Retina (tissue), 1 donor: ENCODE results near the gene CLBA1.
"Not testable (repeated sequence)": the region's sequence is repeated elsewhere in the genome, so short reads cannot be mapped to it uniquely, and the experiment has no call there.

Experiments
- DNase-seq: peaks from one replicate; pipeline ENCODE4 v3.0.0-alpha.2; 2016

The CLBA1 gene

DNA sequence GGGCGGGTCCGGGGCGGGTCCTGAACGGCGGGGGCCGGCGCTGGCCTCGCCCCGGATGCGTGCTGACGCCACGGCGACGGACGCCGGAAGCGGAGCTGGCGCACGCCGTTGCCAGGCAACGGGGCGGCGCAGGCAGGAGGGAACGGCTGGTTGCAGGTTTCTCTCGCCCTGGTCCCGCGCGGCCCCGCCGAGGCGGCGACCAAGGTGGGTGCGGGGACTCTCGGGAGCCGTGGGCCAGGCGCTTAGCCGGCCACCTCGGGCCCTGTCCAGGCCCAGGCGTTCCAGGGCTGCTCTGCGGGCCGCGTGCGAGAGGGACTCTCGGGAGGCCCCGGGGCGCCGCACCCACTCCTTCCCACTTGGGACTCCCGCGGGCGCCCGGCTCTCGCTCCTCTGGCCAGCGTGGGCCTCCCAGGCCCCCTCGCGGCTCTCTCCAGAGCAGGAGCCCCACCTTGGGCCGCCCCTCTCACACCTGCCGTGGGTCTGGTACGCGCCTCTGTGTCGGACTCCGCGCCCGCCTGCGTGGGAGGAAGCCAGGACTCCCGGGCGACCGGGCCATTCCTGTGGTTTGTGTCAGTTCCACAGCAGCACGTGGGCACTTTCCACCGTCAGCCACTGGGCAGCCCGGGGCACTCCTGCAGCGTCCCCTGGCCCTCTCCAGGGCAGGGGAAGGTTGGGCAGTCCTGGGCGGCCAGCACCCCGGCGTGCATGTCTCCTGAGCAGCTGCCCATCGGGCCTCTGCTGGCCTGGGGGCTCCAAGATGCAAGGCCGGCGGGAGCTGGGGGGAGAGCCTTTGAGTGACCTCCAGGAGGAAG is at the start of gene CLBA1:
Gene CLBA1 (plus strand): TSS at position 114 of the 812 bp plus-strand sequence. CDS start 644 bp downstream, at position 758.
- DNase-seq = peak; percentile 92

DNA sequence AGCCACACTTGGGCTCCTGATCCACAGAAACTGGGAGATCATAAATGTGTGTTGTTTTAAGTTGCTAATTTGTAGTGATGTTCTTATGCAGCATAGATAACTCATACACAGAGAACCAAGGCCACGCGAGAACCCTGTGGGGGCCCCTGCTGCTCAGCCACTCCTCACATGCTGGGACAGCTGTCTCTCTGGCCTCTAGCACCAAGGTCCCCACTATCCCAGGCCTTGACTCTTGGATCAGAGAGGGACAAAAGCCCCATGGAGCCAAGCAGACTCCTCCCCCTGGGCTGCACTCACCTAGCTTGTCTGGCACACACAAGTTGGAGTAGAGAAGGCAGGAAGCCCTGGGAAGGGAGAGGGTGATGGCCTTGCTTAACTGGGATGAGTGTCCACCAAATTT is 49.6 kb upstream of the CLBA1 start:
- DNase-seq = no peak

DNA sequence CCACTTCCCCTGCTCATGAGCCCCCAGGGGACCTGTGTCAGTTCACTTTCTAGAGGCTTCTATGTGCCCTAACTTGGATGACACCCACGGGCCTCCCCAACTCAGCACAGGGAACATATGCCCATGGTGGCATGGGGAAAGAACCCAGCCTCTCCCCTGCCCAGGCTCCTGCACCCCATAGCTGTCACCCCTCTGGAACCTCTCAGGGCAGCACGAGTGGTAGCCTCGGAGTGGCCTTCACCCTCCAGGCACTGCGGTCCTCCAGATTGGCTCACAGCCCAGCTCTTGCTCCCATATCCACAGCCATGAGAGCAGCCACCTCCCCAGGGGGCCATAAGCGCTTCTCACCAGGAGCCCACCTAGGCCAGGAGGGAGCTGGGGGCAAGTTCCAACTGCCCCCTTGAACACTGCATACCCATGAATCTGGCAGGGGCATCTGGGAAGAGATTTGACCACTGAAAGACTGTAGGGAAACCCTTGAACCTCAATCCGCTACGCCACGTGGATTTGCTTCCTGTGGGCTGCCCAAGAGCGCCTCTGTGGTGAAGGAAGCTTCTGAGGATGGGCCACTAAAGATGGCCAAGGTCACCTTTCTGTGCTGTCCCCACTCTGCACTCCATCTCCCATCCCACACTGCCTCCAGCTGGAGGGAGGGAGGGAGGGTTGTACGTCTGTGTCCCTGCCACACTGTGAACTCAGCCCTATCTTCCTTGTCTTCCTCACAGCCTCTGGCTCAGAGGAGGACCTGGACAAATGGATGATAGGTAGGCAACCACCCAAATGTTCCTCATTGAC is 49.0 kb upstream of the CLBA1 start:
- no peak for DNase-seq

DNA sequence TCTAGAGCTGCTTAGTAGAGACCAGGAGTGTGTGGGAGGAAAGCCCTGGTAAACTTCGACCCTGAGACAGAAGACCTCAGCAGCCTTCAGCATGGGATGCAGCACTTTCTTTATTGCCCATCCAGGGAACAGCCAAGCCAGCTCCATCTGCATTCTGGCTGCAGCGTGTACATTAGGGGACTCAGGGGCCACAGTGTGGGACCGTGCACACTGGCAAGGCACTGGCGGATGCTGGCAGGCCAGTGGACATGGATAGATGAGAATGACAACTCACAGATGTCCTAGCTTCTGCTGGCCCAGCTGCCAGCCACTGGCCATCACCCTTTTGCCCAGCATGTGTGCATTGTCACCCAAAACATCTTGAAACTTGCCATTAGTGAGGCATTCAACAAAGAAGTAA is 48.4 kb upstream of the CLBA1 start:
- DNase-seq = no peak

DNA sequence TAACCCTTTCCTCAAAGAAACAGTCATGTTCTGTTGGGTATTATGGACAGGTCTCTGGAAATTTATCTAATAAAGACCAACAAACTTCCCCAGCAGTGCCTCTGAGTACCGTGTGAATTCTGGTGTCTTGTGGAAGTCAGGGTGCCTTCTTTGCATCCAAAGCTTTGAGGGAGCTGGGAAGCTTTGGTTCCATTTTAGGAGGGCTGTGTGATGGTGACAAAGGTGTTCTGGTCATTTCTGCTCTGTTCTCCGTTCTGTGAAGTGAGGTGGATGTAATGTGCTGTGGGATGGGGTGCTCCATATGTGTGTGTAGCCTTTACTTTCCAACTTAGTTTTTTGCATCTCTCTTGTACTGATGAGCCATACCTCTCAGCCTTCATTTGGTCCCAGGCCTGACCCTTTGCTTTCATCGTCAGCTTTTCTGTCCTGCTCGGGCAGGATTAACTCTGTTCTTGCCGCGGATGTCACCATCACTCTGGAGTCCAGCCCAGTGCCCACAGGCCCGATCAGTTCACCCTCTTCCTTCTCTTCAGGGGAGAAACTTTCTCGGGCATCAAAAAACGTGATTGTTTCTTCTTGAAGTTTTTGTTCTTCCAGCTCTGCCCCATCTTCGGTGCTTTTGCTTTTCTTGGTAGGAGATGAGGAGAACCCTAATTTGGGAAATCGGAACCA is 47.8 kb upstream of the CLBA1 start:
- no peak for DNase-seq

DNA sequence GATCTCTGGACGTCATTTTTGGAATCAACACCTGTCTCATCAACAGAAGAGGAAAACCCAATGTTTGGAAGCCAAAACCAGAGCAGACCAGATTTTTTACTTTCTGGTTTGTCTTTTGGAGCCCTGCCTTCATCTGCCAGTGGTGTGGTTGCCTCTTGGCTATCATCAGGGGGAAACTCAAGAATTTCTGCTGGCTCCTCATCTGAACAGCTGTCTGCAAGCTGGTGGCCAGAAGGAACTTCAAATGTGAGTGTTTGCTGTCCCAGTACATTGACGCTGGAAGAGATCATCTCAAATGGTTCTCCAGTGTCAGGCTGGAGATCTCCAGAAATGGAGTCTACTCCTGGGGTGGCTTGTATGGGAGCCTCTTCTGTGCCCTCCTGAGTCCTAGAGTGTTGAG is 47.2 kb upstream of the CLBA1 start:
- no peak for DNase-seq

DNA sequence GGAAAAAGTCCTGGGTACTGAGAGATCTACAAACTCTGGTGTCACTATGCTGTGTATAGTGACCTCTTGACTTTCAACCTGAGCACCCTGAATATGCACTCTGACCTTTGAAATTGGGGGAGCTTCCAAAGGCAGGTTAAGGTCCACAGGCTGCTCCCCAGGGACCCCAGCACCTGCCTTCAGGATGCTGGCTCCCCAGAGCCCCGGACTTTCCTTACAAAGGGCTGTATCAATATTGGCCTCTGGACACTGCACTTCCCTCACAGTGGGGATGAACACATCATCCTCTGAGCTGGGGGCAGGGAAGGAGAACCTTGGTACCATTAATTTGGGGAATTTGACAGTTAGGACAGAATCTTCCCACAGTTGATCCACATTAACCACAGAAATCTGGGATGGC is 46.6 kb upstream of the CLBA1 start:
- no peak for DNase-seq

DNA sequence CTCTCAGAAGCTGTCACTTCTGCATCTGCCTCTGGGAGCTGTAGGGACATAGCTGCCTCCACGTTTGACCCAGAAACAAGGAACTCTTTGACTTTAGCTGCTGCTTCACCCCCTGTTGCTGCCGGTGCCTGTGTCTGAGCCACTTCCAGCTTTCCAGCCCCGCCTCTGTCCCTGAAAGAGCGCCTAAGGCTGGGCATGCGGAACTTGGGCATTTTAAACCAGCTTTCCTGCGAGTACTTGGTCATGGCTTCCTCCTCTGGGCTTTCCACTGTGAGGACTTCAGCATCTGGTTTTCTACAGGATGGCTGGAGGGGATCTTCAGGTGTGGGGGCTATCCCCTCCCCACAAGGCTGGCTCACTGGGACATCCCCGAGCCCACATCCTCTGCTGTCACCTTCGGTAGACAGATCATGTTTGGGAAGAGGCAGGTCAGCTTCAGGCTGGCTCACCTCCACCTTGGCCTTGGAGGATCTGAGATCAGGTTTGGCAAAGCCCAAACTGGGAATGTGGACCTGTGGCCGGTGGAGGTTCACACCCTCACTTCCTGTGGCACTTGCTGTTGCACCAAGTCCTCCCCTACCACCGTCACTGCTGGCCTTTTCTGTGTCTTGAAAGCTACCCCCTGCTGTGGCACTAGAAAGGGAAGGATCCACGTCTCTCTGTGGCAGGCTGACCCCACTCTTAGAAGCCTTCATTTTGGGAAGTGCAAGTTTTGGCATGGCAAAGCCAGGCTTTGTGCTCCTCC is 45.8 kb upstream of the CLBA1 start:
- DNase-seq = no peak

DNA sequence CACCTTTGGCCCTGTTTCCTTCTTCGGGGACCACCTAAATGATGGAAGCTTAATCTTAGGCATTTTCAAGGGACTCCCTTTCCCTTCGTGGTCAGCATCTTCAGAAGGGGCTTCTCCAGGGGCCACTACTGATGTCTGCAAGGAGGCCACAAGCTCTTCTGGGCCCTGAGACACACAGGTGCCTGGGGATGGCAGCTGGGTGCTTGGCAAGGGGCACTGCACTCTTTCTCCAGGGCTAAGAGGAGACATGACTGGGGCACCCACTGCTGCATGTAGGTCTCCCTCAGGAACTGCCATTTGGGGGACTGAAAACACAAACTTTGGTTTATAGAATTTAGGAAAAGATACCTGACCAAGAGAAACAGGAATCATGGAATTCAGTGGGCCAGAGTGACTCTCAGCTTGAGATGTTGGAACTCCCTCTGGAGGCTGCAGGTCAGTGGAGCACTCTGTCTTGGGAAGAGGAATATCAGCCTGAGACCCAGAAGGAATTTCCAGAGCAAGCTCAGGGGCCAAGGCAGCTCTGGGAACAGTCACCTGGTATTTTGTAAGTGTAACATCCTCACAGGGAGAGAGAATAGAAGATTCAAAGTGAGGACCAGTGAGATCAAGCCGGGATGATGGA is 45.0 kb upstream of the CLBA1 start:
- no peak for DNase-seq

DNA sequence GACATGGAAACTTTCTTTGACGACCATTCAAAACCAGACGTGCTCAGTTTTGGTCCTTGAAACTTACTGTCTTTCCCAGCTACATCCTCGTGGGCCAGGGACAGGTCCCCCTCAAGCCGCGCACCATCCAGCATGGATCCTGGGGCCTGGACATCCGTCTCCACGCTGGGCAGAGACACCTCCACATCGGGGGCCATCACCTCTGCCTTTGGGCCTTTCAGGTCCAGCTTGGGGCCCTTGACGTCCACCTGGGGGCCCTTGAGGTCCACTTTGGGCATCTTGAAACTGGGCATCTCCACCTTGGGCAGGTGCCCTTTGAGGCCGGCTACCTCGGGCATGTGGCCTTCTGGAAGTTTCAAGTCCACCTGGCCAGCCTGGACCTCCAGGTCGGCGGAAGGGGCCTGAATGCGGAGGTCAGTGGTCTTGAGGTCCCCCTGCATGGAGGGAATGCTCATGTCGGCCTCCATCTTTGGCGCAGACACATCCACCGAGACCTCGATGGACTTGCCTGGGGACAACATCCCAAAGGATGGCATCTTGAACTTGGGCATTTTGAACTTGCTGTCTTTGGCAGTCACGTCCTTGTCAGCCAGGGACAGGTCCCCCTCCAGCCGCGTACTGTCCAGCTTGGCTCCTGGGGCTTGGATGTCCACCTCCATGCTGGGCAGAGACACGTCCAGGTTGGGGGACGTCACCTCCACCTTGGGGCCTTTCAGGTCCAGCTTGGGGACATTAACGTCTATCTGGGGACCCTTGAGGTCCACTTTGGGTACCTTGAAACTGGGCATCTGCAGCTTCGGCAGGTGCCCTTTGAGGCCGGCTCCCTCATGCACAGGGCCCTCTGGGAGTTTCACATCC is 43.9 kb upstream of the CLBA1 start:
- DNase-seq = no peak

DNA sequence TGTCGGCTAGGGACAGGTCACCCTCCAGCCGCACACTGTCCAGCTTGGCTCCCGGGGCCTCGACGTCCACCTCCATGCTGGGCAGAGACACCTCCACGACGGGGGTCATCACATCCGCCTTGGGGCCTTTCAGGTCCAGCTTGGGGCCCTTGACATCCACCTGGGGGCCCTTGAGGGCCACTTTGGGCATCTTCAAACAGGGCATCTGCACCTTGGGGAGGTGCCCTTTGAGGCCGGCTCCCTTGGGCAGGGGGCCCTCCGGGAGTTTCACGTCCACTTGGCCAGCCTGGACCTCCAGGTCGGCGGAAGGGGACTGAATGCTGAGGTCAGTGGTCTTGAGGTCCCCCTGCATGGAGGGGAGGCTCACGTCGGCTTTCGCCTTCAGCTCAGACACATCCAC is 43.0 kb upstream of the CLBA1 start:
- no peak for DNase-seq

DNA sequence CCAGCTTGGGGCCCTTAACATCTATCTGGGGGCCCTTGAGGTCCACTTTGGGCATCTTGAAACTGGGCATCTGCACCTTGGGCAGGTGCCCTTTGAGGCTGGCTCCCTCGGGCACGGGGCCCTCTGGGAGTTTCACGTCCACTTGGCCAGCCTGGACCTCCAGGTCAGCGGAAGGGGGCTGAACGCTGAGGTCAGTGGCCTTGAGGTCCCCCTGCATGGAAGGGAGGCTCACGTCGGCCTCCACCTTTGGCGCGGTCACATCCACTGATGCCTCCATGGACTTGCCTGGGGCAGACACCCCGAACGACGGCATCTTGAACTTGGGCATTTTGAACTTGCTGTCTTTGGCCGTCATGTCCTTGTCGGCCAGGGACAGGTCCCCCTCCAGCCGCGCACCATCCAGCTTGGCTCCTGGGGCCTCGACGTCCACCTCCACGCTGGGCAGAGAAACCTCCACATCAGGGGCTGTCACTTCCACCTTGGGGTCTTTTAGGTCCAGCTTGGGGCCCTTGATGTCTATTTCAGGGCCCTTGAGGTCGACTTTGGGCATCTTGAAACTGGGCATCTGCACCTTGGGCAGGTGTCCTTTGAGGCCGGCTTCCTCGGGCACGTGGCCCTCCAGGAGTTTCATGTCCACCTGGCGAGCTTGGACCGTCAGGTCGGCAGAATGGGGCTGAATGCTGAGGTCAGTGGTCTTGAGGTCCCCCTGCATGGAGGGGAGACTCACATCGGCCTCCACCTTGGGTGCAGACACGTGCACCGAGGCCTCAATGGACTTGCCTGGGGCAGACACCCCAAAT is 42.2 kb upstream of the CLBA1 start:
- not testable (repeated sequence) for DNase-seq

DNA sequence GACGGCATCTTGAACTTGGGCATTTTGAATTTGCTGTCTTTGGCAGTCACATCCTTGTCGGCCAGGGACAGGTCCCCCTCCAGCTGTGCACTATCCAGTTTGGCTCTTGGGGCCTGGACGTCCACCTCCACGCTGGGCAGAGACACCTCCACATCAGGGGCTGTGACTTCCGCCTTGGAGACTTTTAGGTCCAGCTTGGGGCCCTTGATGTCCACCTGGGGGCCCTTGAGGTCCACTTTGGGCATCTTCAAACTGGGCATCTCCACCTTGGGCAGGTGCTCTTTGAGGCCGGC is 41.6 kb upstream of the CLBA1 start:
- not testable (repeated sequence) for DNase-seq

DNA sequence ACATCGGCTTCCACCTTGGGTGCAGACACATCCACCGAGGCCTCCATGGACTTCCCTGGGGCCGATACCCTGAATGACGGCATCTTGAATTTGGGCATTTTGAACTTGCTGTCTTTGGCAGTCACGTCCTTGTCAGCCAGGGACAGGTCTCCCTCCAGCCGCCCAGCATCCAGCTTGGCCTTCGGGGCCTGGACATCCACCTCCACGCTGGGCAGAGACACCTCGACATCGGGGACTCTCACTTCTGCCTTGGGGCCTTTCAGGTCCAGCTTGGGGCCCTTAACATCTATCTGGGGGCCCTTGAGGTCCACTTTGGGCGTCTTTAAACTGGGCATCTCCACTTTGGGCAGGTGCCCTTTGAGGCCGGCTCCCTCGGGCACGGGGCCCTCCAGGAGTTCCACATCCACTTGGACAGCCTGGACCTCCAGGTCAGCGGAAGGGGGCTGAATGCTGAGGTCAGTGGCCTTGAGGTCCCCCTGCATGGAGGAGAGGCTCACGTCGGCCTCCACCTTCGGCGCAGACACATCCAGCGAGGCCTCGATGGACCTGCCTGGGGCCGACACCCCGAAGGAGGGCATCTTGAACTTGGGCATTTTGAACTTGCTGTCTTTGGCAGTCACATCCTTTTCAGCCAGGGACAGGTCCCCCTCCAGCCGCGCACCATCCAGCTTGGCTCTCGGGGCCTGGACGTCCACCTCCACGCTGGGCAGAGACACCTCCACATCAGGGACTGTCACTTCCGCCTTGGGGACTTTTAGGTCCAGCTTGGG is 41.0 kb upstream of the CLBA1 start:
- DNase-seq = not testable (repeated sequence)

DNA sequence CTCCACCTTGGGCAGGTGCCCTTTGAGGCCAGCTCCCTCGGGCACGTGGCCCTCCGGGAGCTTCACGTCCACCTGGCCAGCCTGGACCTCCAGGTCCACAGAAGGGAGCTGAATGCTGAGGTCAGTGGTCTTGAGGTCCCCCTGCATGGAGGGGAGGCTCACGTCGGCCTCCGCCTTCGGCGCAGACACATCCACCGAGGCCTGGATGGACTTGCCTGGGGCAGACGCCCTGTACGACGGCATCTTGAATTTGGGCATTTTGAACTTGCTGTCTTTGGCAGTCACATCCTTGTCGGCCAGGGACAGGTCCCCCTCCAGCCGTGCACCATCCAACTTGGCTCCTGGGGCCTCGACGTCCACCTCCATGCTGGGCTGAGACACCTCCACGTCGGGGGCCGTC is 40.3 kb upstream of the CLBA1 start:
- not testable (repeated sequence) for DNase-seq

DNA sequence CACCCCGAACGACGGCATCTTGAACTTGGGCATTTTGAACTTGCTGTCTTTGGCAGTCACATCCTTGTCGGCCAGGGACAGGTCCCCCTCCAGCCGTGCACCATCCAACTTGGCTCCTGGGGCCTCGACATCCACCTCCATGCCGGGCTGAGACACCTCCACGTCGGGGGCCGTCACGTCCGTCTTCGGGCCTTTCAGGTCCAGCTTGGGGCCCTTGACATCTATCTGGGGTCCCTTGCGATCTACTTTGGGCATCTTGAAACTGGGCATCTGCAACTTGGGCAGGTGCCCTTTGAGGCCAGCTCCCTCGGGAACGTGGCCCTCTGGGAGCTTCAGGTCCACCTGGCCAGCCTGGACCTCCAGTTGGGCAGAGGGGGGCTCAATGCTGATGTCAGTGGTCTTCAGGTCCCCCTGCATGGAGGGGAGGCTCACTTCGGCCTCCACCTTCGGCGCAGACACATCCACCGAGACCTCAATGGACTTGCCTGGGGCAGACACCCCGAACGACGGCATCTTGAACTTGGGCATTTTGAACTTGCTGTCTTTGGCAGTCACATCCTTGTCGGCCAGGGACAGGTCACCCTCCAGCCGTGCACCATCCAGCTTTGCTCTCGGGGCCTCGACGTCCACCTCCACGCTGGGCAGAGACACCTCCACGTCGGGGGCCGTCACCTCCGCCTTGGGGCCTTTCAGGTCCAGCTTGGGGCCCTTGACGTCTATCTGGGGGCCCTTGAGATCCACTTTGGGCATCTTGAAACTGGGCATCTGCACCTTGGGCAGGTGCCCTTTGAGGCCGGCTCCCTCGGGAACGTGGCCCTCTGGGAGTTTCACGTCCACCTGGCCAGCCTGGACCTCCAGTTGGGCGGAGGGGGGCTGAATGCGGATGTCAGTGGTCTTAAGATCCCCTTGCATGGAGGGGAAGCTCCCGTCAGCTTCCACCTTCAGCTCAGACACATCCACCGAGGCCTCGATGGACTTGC is 39.3 kb upstream of the CLBA1 start:
- DNase-seq = not testable (repeated sequence)

DNA sequence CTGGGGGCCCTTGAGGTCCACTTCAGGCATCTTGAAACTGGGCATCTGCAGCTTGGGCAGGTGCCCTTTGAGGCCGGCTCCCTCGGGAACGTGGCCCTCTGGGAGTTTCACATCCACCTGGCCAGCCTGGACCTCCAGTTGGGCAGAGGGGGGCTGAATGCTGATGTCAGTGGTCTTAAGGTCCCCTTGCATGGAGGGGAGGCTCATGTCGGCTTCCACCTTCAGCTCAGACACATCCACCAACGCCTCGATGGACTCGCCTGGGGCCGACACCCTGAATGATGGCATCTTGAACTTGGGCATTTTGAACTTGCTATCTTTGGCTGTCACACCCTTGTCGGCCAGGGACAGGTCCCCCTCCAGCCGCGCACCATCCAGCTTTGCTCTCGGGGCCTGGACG is 38.4 kb upstream of the CLBA1 start:
- not testable (repeated sequence) for DNase-seq

DNA sequence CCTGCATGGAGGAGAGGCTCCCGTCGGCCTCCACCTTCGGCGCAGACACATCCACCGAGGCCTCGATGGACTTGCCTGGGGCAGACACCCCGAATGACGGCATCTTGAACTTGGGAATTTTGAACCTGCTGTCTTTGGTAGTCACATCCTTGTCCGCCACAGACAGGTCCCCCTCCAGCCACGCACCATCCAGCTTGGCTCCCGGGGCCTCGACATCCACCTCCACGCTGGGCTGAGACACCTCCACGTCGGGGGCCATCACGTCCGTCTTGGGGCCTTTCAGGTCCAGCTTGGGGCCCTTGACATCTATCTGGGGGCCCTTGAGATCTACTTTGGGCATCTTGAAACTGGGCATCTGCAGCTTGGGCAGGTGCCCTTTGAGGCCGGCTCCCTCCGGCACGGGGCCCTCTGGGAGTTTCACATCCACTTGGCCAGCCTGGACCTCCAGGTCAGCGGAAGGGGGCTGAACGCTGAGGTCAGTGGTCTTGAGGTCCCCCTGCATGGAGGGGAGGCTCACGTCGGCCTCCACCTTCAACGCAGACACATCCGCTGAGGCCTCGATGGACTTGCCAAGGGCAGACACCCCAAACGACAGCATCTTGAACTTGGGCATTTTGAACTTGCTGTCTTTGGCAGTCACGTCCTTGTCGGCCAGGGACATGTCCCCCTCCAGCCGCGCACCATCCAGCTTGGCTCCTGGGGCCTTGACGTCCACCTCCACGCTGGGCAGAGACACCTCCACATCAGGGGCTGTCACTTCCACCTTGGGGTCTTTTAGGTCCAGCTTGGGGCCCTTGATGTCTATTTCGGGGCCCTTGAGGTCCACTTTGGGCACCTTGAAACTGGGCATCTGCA is 37.5 kb upstream of the CLBA1 start:
- DNase-seq = not testable (repeated sequence)
